ENCODE results near the gene SC5D.

- TF ChIP-seq KLF8 (tag by site-specific recombination; IDR thresholded peaks at IDR 0.05) (no peak), RBAK (tag by site-specific recombination; IDR thresholded peaks at IDR 0.05) (no peak), CTCF (tag by site-specific recombination; IDR thresholded peaks at IDR 0.05) (0 out of 2 replicates have a peak, but pooled peaks have one; percentile 20), ZNF473 (tag by site-specific recombination; IDR thresholded peaks at IDR 0.05) (no peak), TCF7L2 (IDR thresholded peaks at IDR 0.05; ENCODE audit: borderline replicate concordance, low read depth, low read length) (no peak), ZNF544 (tag by site-specific recombination; IDR thresholded peaks at IDR 0.05) (no peak), ZNF76 (tag by site-specific recombination; IDR thresholded peaks at IDR 0.05; ENCODE audit: borderline replicate concordance, low read depth) (peak; percentile 69), ZNF596 (tag by site-specific recombination; IDR thresholded peaks at IDR 0.05) (no peak), ZBTB1 (tag by site-specific recombination; IDR thresholded peaks at IDR 0.05) (peak; percentile 96; the same call in 1 of the 2 replicates), ZEB2 (tag by site-specific recombination; IDR thresholded peaks at IDR 0.05) (0 out of 2 replicates have a peak, but pooled peaks have one; percentile 53), ZNF155 (tag by site-specific recombination; IDR thresholded peaks at IDR 0.05) (no peak), ZNF362 (tag by site-specific recombination; IDR thresholded peaks at IDR 0.05) (no peak), GLI2 (tag by site-specific recombination; IDR thresholded peaks at IDR 0.05; ENCODE audit: borderline replicate concordance, low read depth) (no peak)
Measured at GRCh38 chr11:121292495-121293287, at the start of gene SC5D.
